GM23338 (cell line): ENCODE data around the gene CCDC86.

Experiments
- CTCF ChIP-seq, 2 experiments: fragments of 200-600 bp in 1 of 2; sonication (generic) in 1 of 2; conservative IDR thresholded peaks; 2 replicates each; pipeline versions ENCODE4 v1.5.1 to v1.6.1; 2016 to 2017; ENCODE audit warnings: antibody characterized with exemption in 2 of 2, low read depth in 2 of 2, mild to moderate bottlenecking in 2 of 2, moderate library complexity in 1 of 2
- ETS1 ChIP-seq: IDR thresholded peaks from 2 replicates; pipeline ENCODE4 v1.6.1; 2016; ENCODE audit warnings: antibody characterized with exemption
- EZH2 ChIP-seq: fragments of 200-600 bp; sonication (generic); IDR thresholded peaks from one replicate; pipeline ENCODE4 v1.8.0; 2017; ENCODE audit warnings: antibody characterized with exemption, mild to moderate bottlenecking, low read depth; ENCODE audit not compliant: unreplicated experiment
- EZH2phosphoT487 ChIP-seq: fragments of 200-600 bp; sonication (generic); IDR thresholded peaks from one replicate; pipeline ENCODE4 v1.8.1; 2018; ENCODE audit warnings: antibody characterized with exemption; ENCODE audit not compliant: unreplicated experiment
- JUNB ChIP-seq: IDR thresholded peaks from one replicate; pipeline ENCODE4 v1.6.1; 2016; ENCODE audit warnings: antibody characterized with exemption; ENCODE audit not compliant: unreplicated experiment
- POLR2AphosphoS5 ChIP-seq: IDR thresholded peaks from 2 replicates; pipeline ENCODE4 v1.6.1; 2016; ENCODE audit warnings: antibody characterized with exemption, low read depth
- REST ChIP-seq: IDR thresholded peaks from one replicate; pipeline ENCODE4 v1.6.1; 2018; ENCODE audit warnings: antibody characterized with exemption; ENCODE audit not compliant: unreplicated experiment

- TF ChIP-seq REST (no peak), ETS1 (no peak), POLR2AphosphoS5 (no peak), CTCF (conservative IDR thresholded peaks at IDR 0.05; ENCODE audit: low read depth in 2 of 2) (no peak), JUNB (no peak), EZH2phosphoT487 (no peak), EZH2 (no peak)
Observed at GRCh38 chr11:60875366-60876167, 33.7 kb downstream of the CCDC86 start.
